DMS114 treated with DMSO at 0.1 percent for 48 hours (cell line): ENCODE measurements around the gene OCRL.

ENCODE experiments used
- DNase-seq: peaks from one replicate; lab custom pipeline; 2025; ENCODE audit not compliant: unreplicated experiment; lab: John Stamatoyannopoulos, UW

The OCRL gene

GRCh38 chrX:129632443-129632842, 92.4 kb downstream of the OCRL start:
- DNase-seq, result no peak

- DNase-seq, result no peak
These were observed 94.5 kb downstream of the OCRL start for GRCh38 chrX:129634541-129634940.

GRCh38 chrX:129636175-129636681, 96.2 kb downstream of the OCRL start:
- DNase-seq, result no peak

- DNase-seq, result no peak
These were observed 97.4 kb downstream of the OCRL start for GRCh38 chrX:129637217-129638109.

- DNase-seq, result no peak
These were observed 98.9 kb downstream of the OCRL start for GRCh38 chrX:129638917-129639316.

- no peak for DNase-seq
These were observed 100.7 kb downstream of the OCRL start for GRCh38 chrX:129640737-129641136.

- no peak for DNase-seq
These were observed 101.4 kb downstream of the OCRL start for GRCh38 chrX:129641469-129641868.

GRCh38 chrX:129641941-129642340, 101.9 kb downstream of the OCRL start:
- DNase-seq, result no peak
